RWPE2 (cell line): Measurements from ENCODE around the gene STRBP.
"Not testable (repeated sequence)": the region's sequence is repeated elsewhere in the genome, so short reads cannot be mapped to it uniquely, and the experiment has no call there.

Source experiments
- ATAC-seq: fragments of 200-7000 bp; cut with Tn5 transposase; 3 replicates; pipeline ENCODE4 v1.9.1; 2021; ENCODE audit warnings: low read depth
- DNase-seq: peaks from one replicate; pipeline ENCODE4 v3.0.0-alpha.2; 2020; ENCODE audit warnings: low spot score
- H3K27ac ChIP-seq: fragments of 450-650 bp; 2 replicates; pipeline ENCODE4 v1.5.1; 2017; ENCODE audit warnings: mild to moderate bottlenecking; ENCODE audit not compliant: poor library complexity, severe bottlenecking
- H3K27me3 ChIP-seq: fragments of 250-450 bp; sonication (Bioruptor Pico); 2 replicates; pipeline ENCODE4 v1.5.1; 2021; ENCODE audit warnings: mild to moderate bottlenecking, moderate library complexity; ENCODE audit not compliant: insufficient read depth, poor library complexity, severe bottlenecking
- H3K36me3 ChIP-seq: fragments of 250-450 bp; sonication (Bioruptor Pico); 2 replicates; pipeline ENCODE4 v1.5.1; 2020; ENCODE audit warnings: low read depth, mild to moderate bottlenecking, moderate library complexity
- H3K4me1 ChIP-seq: fragments of 250-450 bp; sonication (Bioruptor Pico); 2 replicates; pipeline ENCODE4 v1.5.1; 2021; ENCODE audit warnings: mild to moderate bottlenecking, moderate library complexity; ENCODE audit not compliant: insufficient read depth, poor library complexity, severe bottlenecking
- H3K4me3 ChIP-seq: fragments of 250-450 bp; sonication (Bioruptor Pico); 2 replicates; pipeline ENCODE4 v1.5.1; 2021; ENCODE audit warnings: mild to moderate bottlenecking, moderate library complexity; ENCODE audit not compliant: severe bottlenecking
- H3K9me3 ChIP-seq: fragments of 250-450 bp; sonication (Bioruptor Pico); 2 replicates; pipeline ENCODE4 v1.5.1; 2021; ENCODE audit warnings: mild to moderate bottlenecking, moderate library complexity; ENCODE audit not compliant: severe bottlenecking
- TF ChIP-seq, protein P1 (sequence below): fragments of 450-650 bp; IDR thresholded peaks from one replicate; pipeline ENCODE4 v1.5.1; 2017; ENCODE audit warnings: mild to moderate bottlenecking, moderate library complexity; ENCODE audit not compliant: poor library complexity, severe bottlenecking

The STRBP gene

DNA sequence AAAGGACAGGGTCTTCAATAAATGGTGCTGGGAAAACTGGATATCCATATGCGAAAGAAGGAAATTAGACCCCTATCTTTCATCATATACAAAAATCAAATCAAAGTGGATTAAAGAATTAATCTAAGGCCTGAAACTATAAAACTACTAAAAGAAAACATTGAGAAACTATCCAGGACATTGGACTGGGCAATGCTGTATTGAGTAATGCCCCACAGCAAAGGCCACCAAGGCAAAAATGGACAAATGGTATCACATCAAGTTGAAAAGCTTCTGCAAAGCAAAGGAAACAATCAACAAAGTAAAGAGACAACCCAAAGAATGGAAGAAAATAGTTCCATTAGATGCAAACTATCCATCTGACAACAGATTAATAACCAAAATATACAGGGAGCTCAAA, 72.3 kb downstream of the STRBP start:
- no peak overlapping the region for H3K27ac ChIP-seq
- H3K4me1 ChIP-seq: no peaks in the 10 kb centered on the region
- DNase-seq: no peak
- H3K36me3 ChIP-seq: no peaks in the 10 kb centered on the region
- no peak for ATAC-seq
- H3K9me3 ChIP-seq: no peaks in the 10 kb centered on the region
- no peaks in the 10 kb centered on the region for H3K27me3 ChIP-seq
- TF ChIP-seq, protein P1, sequence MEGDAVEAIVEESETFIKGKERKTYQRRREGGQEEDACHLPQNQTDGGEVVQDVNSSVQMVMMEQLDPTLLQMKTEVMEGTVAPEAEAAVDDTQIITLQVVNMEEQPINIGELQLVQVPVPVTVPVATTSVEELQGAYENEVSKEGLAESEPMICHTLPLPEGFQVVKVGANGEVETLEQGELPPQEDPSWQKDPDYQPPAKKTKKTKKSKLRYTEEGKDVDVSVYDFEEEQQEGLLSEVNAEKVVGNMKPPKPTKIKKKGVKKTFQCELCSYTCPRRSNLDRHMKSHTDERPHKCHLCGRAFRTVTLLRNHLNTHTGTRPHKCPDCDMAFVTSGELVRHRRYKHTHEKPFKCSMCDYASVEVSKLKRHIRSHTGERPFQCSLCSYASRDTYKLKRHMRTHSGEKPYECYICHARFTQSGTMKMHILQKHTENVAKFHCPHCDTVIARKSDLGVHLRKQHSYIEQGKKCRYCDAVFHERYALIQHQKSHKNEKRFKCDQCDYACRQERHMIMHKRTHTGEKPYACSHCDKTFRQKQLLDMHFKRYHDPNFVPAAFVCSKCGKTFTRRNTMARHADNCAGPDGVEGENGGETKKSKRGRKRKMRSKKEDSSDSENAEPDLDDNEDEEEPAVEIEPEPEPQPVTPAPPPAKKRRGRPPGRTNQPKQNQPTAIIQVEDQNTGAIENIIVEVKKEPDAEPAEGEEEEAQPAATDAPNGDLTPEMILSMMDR: no peak
- no peak overlapping the region for H3K4me3 ChIP-seq

DNA sequence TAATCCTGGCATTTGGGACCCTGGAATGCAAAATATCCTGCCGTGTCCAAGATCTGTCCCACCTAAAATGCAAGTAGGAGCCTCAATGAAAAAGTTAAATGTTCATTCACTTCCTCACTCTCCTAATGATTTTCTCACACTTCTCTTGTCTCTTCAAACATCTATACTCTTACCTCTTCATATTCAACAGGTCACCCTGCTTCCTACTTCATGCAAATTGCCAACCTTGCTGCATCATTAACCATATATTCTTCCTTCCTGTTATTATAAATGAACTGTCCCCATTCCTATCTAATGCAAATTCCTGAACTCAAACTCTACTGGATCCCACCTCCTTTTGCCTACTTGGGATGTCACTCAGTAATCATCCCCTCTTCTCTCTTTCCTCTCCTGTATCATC, 74.4 kb downstream of the STRBP start:
- Histone ChIP-seq H3K4me1 (no peaks in the 10 kb centered on the region), H3K4me3 (no peak overlapping the region), H3K27ac (no peak overlapping the region), H3K9me3 (no peaks in the 10 kb centered on the region), H3K27me3 (no peaks in the 10 kb centered on the region), H3K36me3 (no peaks in the 10 kb centered on the region)
- DNase-seq: no peak
- TF ChIP-seq, protein P1: no peak
- no peak for ATAC-seq

DNA sequence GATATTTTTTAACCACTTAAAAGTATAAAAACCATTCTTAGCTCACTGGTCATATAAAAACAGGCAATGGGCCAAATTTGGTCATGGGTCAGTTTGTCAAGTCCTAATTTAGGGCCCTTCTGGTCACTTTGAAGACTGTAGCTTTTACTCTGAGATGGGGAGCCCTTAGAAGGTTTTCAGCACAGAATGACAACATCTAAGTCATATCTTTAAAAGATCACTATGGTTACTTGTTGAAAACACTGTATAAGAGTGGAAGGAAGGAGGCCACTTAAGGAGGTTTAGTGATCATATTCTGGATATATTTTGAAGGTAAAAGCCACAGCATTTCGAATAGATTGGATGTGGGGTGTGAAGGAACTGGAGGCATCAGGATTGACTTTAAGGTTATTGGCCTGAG, 76.7 kb downstream of the STRBP start:
- Histone ChIP-seq H3K36me3 (no peaks in the 10 kb centered on the region), H3K9me3 (no peaks in the 10 kb centered on the region), H3K4me1 (no peaks in the 10 kb centered on the region), H3K27ac (no peak overlapping the region), H3K4me3 (no peak overlapping the region), H3K27me3 (no peaks in the 10 kb centered on the region)
- ATAC-seq: no peak
- TF ChIP-seq, protein P1: no peak
- DNase-seq: no peak

DNA sequence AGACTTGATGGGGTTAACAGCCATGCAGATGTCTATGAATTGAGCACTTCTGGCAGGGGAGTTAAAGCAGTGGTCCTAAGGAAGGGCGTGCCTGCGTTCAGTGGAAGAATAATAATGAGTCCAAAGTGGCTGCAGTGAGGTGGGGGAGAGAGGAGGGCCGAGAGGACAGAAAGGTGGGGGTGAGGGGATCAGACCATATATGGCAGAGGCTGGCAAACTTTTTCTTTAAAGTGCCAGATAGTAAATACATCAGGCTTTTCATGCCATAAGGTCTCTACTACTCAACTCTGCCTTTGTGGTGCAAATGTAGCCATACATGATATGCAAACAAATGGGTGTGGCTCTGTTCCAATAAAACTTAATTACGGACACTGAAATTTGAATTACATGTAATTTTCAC, 77.1 kb downstream of the STRBP start:
- H3K36me3 ChIP-seq: no peaks in the 10 kb centered on the region
- no peak for ATAC-seq
- H3K4me1 ChIP-seq: no peaks in the 10 kb centered on the region
- H3K4me3 ChIP-seq: no peak overlapping the region
- H3K9me3 ChIP-seq: no peaks in the 10 kb centered on the region
- no peak overlapping the region for H3K27ac ChIP-seq
- TF ChIP-seq, protein P1: no peak
- H3K27me3 ChIP-seq: no peaks in the 10 kb centered on the region
- no peak for DNase-seq

DNA sequence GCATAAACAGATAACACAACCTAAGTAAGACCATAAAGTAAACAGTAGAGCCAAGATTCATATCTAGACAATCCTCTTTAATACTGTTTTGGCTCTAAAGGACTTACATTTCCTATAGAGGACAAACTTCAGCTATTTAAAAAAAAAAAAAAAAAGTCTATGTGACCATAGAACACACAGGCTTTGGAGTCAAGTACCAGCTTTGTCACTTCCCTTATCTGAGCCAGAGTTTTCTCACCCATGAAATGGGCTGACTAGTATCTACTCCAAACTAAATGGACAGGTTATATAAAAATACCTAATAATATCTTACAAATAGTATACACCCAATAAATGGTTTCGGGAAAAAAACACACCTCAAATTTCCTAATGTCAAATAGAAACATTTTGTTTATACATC, 81.3 kb downstream of the STRBP start:
- Histone ChIP-seq H3K27me3 (no peaks in the 10 kb centered on the region), H3K27ac (no peak overlapping the region), H3K9me3 (no peaks in the 10 kb centered on the region), H3K4me3 (no peak overlapping the region), H3K36me3 (no peaks in the 10 kb centered on the region), H3K4me1 (no peaks in the 10 kb centered on the region)
- ATAC-seq (no peak), DNase-seq (no peak)
- TF ChIP-seq, protein P1: no peak

DNA sequence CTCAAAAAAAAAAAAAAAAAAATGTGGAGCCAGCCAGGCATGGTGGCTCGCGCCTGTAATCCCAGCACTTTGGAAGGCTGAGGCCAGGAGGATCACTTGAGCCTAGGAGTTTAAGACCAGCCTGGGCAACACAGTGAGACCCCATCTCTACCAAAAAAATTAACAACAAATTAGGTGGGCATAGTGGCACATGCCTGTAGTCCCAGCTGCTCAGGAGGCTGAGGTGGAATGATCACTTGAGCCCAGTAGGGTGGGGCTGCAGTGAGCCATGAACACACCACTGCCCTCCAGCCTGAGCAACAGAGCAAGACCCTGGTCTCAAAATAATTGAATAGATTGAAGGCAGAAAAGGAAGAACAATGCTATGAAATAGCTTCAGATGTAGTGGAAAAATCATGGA, 82.4 kb downstream of the STRBP start:
- not testable (repeated sequence) for H3K9me3 ChIP-seq, H3K4me1 ChIP-seq, H3K36me3 ChIP-seq, H3K4me3 ChIP-seq, H3K27me3 ChIP-seq, H3K27ac ChIP-seq, ATAC-seq, DNase-seq
